T-helper 17 cell (primary cell): ENCODE data around the gene PKP4. TPM values are rescaled to one million over a fixed set of nuclear protein-coding genes. Genes with fewer than 3 reads are reported as not detected.

Source experiments
- ATAC-seq: fragments of 150-1000 bp; cut with Tn5 transposase; 2 replicates; pipeline ENCODE4 v1.10.0; 2021; ENCODE audit warnings: mild to moderate bottlenecking, moderate library complexity
- DNase-seq, 3 donors: peaks; one replicate each; pipeline versions ENCODE4 v3.0.0 to v3.0.0-alpha.2; 2020 to 2021
- H3K9me3 ChIP-seq: one replicate; pipeline ENCODE4 v1.7.0; 2013; ENCODE audit warnings: low read length, mild to moderate bottlenecking; ENCODE audit not compliant: control insufficient read depth, poor library complexity, severe bottlenecking
- H3K27ac Mint-ChIP-seq: one replicate; pipeline ENCODE4 v1.8.0; 2022; ENCODE audit warnings: mild to moderate bottlenecking, moderate library complexity, mixed read lengths
- H3K27me3 Mint-ChIP-seq: one replicate; pipeline ENCODE4 v1.8.0; 2022; ENCODE audit warnings: mixed read lengths
- H3K36me3 Mint-ChIP-seq: one replicate; pipeline ENCODE4 v1.8.0; 2022; ENCODE audit warnings: low read depth, mixed read lengths
- H3K4me1 Mint-ChIP-seq: one replicate; pipeline ENCODE4 v1.8.0; 2022; ENCODE audit warnings: mild to moderate bottlenecking, mixed read lengths
- H3K4me3 Mint-ChIP-seq: one replicate; pipeline ENCODE4 v1.8.0; 2022; ENCODE audit warnings: mild to moderate bottlenecking, moderate library complexity, mixed read lengths
- total RNA-seq, 4 donors: library from RNA in 2 of 4; stranded (reverse) in 2 of 4; gene quantifications; one replicate each; pipeline ENCODE4 v1.2.3 and lab custom pipeline; 2022 to 2026

Gene PKP4
- total RNA-seq, 2 donors from 2014 or later = 26.6 to 28.9 TPM

DNA sequence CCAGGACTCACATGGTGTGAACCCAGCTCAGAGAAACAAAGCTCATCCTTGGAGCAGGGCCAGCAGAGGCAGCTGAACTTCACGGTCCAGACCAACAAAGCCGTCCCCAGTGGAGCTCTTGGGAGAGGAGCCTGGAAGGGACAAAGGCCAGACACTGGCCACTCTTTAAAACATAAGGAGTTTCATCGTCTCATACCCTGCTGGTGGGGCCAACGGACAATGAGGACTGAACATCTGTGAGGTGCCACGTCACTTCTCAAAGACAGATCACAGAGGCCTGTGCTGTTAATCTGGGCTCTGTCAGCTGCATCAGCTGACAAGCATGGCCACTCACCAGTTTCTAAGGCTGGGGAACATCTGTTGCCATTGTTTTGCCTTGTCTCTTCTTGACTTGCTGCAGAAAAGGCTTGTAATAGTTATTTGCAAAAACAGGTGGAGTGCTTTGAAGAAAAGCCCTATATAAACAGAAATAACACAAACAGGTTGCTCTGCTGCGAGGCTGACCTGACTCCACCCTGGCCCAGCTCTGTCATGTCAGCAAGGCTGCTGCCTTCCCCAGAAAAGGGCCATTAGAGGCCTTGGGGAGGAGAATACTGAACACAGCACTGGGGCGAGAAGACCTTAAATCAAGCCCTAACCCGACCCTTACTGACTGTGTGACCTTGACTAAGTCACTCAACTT, 270.3 kb downstream of the PKP4 start:
- H3K9me3 ChIP-seq = no peaks in the 10 kb centered on the region
- no peak for ATAC-seq
- no peak for DNase-seq
- H3K36me3 Mint-ChIP-seq = no peaks in the 10 kb centered on the region
- H3K27ac Mint-ChIP-seq = no peak overlapping the region
- H3K4me1 Mint-ChIP-seq = no peaks in the 10 kb centered on the region
- peaks cover 37% of the 10 kb centered on the region for H3K27me3 Mint-ChIP-seq
- H3K4me3 Mint-ChIP-seq = no peak overlapping the region

DNA sequence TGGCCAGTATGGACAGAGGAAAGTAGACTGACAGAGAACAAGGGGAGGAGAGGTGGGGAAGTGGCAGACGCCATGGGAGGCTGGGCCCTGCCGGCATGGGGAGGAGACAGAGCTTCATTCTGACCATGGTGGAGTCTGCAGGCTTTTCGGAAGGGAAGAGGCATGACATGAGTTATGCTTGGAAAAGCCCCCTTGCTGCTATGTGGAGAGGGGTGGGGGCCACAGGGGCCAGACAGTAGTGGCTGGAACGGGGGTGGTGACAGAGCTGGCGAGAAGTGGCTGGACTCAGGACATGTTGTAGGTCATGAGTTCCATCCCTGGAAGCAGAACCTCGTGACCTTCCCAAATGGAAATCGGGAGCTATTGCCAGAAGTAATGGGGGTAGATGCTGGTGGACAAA, 271.7 kb downstream of the PKP4 start:
- H3K9me3 ChIP-seq = no peaks in the 10 kb centered on the region
- H3K27ac Mint-ChIP-seq = no peak overlapping the region
- H3K36me3 Mint-ChIP-seq = no peaks in the 10 kb centered on the region
- DNase-seq = no peak
- H3K4me3 Mint-ChIP-seq = no peak overlapping the region
- H3K4me1 Mint-ChIP-seq = no peaks in the 10 kb centered on the region
- peaks cover 45% of the 10 kb centered on the region for H3K27me3 Mint-ChIP-seq
- no peak for ATAC-seq

DNA sequence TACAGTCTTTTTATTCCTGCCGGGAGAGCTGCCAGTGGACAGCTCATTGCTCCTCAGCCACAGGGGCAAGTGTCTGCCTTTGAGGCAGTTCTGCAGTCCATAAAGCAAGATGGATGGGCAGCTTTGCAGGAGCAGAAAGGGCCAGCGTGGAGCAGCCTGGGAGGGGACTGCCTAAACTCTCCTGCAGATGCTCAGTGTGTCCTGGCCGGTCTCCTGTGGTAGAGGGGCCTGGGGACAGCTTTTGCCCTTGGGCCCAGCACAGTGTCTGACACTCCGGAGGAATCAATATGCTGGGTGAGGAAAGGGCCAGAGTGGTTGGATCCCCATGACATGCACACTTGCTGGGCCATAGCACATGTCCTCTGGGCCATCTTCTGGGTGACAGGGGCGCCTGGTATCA, 272.7 kb downstream of the PKP4 start:
- Mint-ChIP-seq H3K27me3 (peaks cover 41% of the 10 kb centered on the region), H3K27ac (no peak overlapping the region), H3K4me1 (no peaks in the 10 kb centered on the region), H3K4me3 (no peak overlapping the region), H3K36me3 (no peaks in the 10 kb centered on the region)
- DNase-seq (no peak), ATAC-seq (no peak)
- H3K9me3 ChIP-seq = no peaks in the 10 kb centered on the region

DNA sequence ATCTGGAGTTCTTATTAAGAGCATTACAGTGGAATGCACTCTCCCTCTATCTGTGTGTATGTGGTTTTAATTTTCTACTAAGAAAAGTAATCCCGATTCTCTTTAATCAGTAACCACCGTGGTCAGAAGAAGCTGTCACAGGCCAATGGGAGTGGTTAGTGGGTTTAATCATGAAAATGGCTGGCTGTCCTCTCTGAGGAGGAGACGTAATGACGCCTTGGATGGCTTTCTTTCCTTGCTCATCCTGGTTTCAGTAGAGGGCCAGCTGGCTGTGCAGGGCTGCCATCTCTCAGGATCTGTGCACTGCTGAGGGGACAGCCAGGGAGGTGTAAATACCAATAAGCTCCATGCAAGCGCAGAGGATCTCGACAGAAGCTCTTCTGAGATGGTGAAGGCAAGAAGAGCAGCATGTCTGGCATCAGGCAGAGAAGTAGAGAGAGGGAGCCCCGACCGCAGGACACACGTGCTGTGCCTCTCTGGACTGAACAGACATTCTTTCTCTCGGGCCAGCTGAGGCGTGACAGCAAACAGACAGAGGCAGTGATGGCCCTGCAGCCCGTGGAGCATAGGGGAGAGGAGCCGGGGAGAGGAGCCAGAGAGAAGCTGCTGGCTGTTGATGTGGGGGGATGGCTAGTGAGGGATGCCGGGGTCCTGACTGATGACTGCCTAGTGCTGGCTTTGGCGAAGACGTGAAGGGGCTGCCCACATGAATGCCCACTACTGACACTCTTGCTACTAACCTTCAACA, 273.3 kb downstream of the PKP4 start:
- Mint-ChIP-seq H3K4me1 (no peaks in the 10 kb centered on the region), H3K4me3 (no peak overlapping the region), H3K27me3 (peaks cover 39% of the 10 kb centered on the region), H3K27ac (no peak overlapping the region), H3K36me3 (no peaks in the 10 kb centered on the region)
- H3K9me3 ChIP-seq = no peaks in the 10 kb centered on the region
- ATAC-seq = no peak
- DNase-seq = no peak

DNA sequence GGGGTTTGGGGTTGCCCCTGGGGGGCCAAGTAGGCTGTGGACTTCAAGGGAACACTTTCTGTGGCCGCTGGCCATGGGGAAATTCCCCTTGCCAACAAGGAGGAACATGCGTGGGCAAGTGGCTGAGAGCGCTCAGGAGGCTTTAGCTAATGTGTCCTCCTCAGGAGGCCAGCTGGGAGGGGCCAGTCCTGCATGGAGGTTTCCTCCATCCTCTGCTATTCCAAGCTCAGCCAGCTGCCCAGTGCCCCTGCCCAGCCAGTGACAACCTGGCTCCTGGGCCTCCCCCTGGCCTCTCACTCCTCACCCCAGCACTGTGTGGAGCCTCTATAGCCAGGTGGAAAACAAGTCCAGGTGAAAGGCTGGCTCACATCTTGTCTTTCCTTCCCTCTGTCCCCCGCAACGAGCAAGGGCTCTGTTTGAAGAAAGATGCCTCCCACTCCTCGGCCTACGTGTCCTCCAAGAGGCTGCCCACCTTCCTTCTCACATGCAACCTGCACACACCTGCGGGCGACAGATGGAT, 273.9 kb downstream of the PKP4 start:
- Mint-ChIP-seq H3K4me3 (no peak overlapping the region), H3K27me3 (peaks cover 39% of the 10 kb centered on the region), H3K36me3 (no peaks in the 10 kb centered on the region), H3K27ac (no peak overlapping the region), H3K4me1 (no peaks in the 10 kb centered on the region)
- ATAC-seq (no peak), DNase-seq (no peak)
- H3K9me3 ChIP-seq = no peaks in the 10 kb centered on the region

DNA sequence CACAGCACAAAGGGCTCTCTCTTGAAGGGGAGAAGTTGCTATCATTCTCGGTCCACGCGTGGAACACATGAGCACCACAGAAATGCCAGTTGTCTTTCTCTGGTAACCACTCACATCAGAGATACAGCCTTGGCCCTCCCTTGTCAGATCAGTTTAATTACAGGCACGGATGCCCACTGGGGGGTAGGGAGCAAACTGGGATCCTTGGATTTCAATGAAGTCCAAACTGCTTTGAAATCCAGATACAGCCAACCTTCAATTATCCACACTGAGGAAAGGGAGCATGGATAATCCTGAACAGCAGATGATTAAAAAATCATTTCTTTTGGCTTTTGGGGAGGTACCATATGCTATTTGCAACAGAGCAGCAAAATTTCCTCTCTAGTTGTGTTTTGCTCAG, 274.6 kb downstream of the PKP4 start:
- no peaks in the 10 kb centered on the region for H3K36me3 Mint-ChIP-seq
- DNase-seq = no peak
- H3K4me3 Mint-ChIP-seq = no peak overlapping the region
- no peak overlapping the region for H3K27ac Mint-ChIP-seq
- no peak for ATAC-seq
- H3K27me3 Mint-ChIP-seq = peaks cover 46% of the 10 kb centered on the region
- no peaks in the 10 kb centered on the region for H3K4me1 Mint-ChIP-seq
- no peaks in the 10 kb centered on the region for H3K9me3 ChIP-seq

Other genes with a start within 250 kb of the PKP4 start
- not detected for gene CCDC148, start 199 bp upstream of the PKP4 start, total RNA-seq